Thoracic aorta endothelial cell (primary cell): ENCODE measurements around the gene LIG1. TPM values are rescaled to one million over a fixed set of nuclear protein-coding genes. Genes with fewer than 3 reads are reported as not detected.

Source experiments
- total RNA-seq: library from RNA; depleted of rRNA; stranded (reverse); fragments of >200 nt; gene quantifications from 2 replicates; pipeline ENCODE4 v1.2.3, GENCODE V29; 2012

Gene LIG1
- 46.5 and 50.0 TPM in 2 replicates for total RNA-seq

DNA sequence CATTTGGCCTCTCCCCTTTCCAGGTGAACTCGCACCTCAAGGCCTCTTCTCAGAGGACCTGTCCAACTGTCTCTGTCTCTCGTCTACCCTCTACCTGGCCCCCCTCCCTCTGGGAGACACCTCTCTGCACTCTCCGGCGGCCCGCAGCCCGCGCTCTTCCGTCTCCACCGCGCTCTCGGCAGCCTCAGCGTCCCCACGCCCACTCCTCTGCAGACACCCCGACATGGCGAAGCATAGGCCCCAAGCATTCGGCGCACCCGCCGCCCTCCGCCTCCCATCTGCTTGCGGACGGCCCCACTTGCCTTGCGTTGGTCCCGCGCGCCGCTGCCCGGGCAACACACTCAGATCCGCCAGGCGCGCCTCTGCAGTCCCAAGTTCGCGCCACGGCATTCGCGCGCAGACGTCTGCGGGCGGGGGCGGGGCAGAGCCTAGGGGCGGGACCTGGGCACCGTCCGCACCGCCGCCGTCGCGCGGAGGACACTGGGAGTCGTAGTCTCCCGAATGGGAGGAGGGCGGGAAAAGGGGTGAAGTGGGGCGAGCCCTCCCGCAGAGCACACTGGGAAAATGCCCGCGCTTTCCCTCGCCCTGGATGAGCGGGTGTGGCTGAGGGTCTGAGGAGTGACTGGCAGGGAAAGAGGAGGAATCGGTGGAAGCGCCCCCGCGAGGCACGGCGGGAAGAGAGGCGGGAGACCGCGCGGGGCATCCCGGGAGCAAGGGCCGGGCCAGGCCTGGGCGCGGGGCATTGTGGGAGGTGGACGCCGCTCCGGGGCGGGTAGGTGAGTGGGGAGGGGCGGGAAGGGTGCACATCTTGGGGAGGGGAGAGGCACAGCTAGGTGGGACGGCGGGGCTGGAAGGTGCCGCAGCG is at the start of gene LIG1, which contains the start of gene ZSWIM9:
LIG1 (minus strand) TSS at position 406 of the 865 bp plus-strand sequence. CDS start 4,778 bp downstream, outside the sequence.
ZSWIM9 (plus strand) TSS at position 742 of the 865 bp plus-strand sequence. CDS start 1,123 bp downstream, outside the sequence.

DNA sequence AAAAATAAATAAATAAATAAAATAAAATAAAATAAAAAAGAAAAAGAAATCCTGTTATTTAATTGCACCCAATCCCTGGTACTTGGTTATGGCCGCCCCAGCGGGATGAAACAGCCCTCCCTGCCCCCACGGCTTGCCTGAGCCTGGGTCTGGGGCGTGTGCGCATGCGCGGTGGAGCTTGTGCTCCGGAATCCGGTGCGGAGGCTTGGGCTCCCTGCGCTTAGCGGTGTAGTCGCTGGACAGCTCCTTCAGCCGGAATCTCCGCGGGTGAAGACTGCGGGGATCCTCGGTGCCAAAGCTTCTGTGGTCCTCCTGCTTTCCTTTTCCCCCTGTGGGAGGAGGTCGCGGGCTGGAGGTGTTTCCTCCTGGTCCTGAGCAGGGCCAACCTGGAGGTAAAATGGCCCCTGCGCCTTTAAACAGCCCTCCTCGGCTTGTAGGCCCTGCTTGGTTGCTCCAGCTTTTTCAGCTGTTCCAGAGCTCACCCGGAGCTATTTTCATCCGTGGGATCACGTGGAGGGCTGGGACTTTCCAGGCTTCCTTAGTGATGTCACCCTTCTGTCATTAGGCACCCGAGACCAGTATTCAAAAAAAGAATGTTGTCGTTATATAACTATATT is 59.7 kb downstream of the LIG1 start, which contains the start of gene PLA2G4C:
PLA2G4C (minus strand) TSS at position 468 of the 617 bp plus-strand sequence. CDS start 4,288 bp downstream, outside the sequence.

Other genes with a start within 250 kb of the LIG1 start
- not detected in 2 replicates for gene BSPH1, start 178.2 kb downstream of the LIG1 start, total RNA-seq
- gene ELSPBP1, start 175.7 kb downstream of the LIG1 start, total RNA-seq = not detected in 2 replicates
- not detected in 2 replicates for gene CABP5, start 126.3 kb downstream of the LIG1 start, total RNA-seq
- 22.7 and 48.9 TPM in 2 replicates for gene PLA2G4C, start 59.5 kb downstream of the LIG1 start, total RNA-seq
- gene ZSWIM9, start 336 bp upstream of the LIG1 start, total RNA-seq = 2.9 TPM in 2 replicates
- 220 and 254 TPM in 2 replicates for gene CARD8, start 85.6 kb upstream of the LIG1 start, total RNA-seq
- gene ZNF114, start 99.7 kb upstream of the LIG1 start, total RNA-seq = 1.5 and 3.2 TPM in 2 replicates
- gene EMP3, start 155.2 kb upstream of the LIG1 start, total RNA-seq = 33.2 and 47.0 TPM in 2 replicates
- gene TMEM143, start 193.6 kb upstream of the LIG1 start, total RNA-seq = 4.4 and 5.0 TPM in 2 replicates
- gene SYNGR4, start 194.0 kb upstream of the LIG1 start, total RNA-seq = not detected in 2 replicates
- 80.3 and 101 TPM in 2 replicates for gene KDELR1, start 221.2 kb upstream of the LIG1 start, total RNA-seq
- gene GRIN2D, start 223.3 kb upstream of the LIG1 start, total RNA-seq = 0.40 and 0.57 TPM in 2 replicates